HCT116 (cell line): ENCODE data around the gene RPL13A.

Experiments used
- CEBPB ChIP-seq: IDR thresholded peaks from 2 replicates; pipeline ENCODE4 v1.6.1; 2012; ENCODE audit warnings: low read depth
- CTCF ChIP-seq, 3 experiments: fragments of 200-600 bp in 1 of 3; sonication (generic) in 1 of 3; IDR thresholded peaks in 2 of 3; conservative IDR thresholded peaks in 1 of 3; 2 replicates each; pipeline ENCODE4 v1.5.1; 2012 to 2017; ENCODE audit warnings: low read depth in 2 of 3, low read length in 2 of 3, antibody characterized with exemption in 1 of 3, borderline replicate concordance in 1 of 3, control low read depth in 1 of 3, mild to moderate bottlenecking in 1 of 3, mixed read lengths in 1 of 3, mixed run types in 1 of 3, moderate library complexity in 1 of 3; ENCODE audit not compliant: insufficient read depth in 1 of 3
- EGR1 ChIP-seq: IDR thresholded peaks from 2 replicates; pipeline ENCODE4 v1.6.1; 2012; ENCODE audit warnings: low read depth
- EZH2 ChIP-seq: fragments of 200-600 bp; sonication (generic); IDR thresholded peaks from 2 replicates; pipeline ENCODE4 v1.6.1; 2017; ENCODE audit warnings: antibody characterized with exemption, mixed run types
- JUND ChIP-seq: IDR thresholded peaks from 2 replicates; pipeline ENCODE4 v1.6.1; 2012
- MAX ChIP-seq: IDR thresholded peaks from 2 replicates; pipeline ENCODE4 v1.6.1; 2012
- POLR2A ChIP-seq: IDR thresholded peaks from 2 replicates; pipeline ENCODE4 v1.7.0; 2011; ENCODE audit warnings: borderline replicate concordance; ENCODE audit not compliant: insufficient read depth, insufficient read length; ENCODE audit errors: extremely low read depth
- POLR2AphosphoS5 ChIP-seq: IDR thresholded peaks from 2 replicates; pipeline ENCODE4 v1.6.1; 2011; ENCODE audit warnings: mild to moderate bottlenecking, low read depth, low read length, moderate library complexity
- RAD21 ChIP-seq: IDR thresholded peaks from 2 replicates; pipeline ENCODE4 v1.6.1; 2012; ENCODE audit warnings: low read depth, mild to moderate bottlenecking
- TF ChIP-seq, protein P1 (sequence below): IDR thresholded peaks from 2 replicates; pipeline ENCODE4 v1.6.1; 2012; ENCODE audit warnings: low read depth

GRCh38 chr19:49520705-49521319 lies 33.4 kb downstream of the RPL13A start:
- TF ChIP-seq EZH2: no peak
- no peak for TF ChIP-seq CTCF (IDR thresholded peaks at IDR 0.05 in 2 of 3, conservative IDR thresholded peaks at IDR 0.05 in 1 of 3; ENCODE audit: borderline replicate concordance in 1 of 3, insufficient read depth in 1 of 3, low read depth in 2 of 3, low read length in 2 of 3)
- TF ChIP-seq EGR1: no peak
- TF ChIP-seq POLR2AphosphoS5: no peak
- no peak for TF ChIP-seq CEBPB
- TF ChIP-seq POLR2A: no peak
- TF ChIP-seq, protein P1, sequence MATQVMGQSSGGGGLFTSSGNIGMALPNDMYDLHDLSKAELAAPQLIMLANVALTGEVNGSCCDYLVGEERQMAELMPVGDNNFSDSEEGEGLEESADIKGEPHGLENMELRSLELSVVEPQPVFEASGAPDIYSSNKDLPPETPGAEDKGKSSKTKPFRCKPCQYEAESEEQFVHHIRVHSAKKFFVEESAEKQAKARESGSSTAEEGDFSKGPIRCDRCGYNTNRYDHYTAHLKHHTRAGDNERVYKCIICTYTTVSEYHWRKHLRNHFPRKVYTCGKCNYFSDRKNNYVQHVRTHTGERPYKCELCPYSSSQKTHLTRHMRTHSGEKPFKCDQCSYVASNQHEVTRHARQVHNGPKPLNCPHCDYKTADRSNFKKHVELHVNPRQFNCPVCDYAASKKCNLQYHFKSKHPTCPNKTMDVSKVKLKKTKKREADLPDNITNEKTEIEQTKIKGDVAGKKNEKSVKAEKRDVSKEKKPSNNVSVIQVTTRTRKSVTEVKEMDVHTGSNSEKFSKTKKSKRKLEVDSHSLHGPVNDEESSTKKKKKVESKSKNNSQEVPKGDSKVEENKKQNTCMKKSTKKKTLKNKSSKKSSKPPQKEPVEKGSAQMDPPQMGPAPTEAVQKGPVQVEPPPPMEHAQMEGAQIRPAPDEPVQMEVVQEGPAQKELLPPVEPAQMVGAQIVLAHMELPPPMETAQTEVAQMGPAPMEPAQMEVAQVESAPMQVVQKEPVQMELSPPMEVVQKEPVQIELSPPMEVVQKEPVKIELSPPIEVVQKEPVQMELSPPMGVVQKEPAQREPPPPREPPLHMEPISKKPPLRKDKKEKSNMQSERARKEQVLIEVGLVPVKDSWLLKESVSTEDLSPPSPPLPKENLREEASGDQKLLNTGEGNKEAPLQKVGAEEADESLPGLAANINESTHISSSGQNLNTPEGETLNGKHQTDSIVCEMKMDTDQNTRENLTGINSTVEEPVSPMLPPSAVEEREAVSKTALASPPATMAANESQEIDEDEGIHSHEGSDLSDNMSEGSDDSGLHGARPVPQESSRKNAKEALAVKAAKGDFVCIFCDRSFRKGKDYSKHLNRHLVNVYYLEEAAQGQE: no peak
- TF ChIP-seq MAX: no peak
- TF ChIP-seq RAD21: no peak
- TF ChIP-seq JUND: no peak
